GM21786 (cell line): ENCODE data around the gene CCDC85B.

Experiments used
- ATAC-seq: cut with Tn5 transposase; IDR thresholded peaks from one replicate; pipeline ENCODE4 v1.9.1; 2021; ENCODE audit not compliant: unreplicated experiment

Gene CCDC85B

GRCh38 chr11:65928667-65929066, 38.2 kb downstream of the CCDC85B start:
- no peak for ATAC-seq

- no peak for ATAC-seq
These were observed 41.5 kb downstream of the CCDC85B start for GRCh38 chr11:65931773-65932557.

- ATAC-seq: no peak
These were observed 42.1 kb downstream of the CCDC85B start for GRCh38 chr11:65932558-65932919.

- no peak for ATAC-seq
These were observed 43.5 kb downstream of the CCDC85B start for GRCh38 chr11:65934014-65934413.

- ATAC-seq: no peak
These were observed 47.3 kb downstream of the CCDC85B start for GRCh38 chr11:65937766-65938165.
